DOHH2 (cell line): ENCODE measurements around the gene TMEM187.
"Not testable (repeated sequence)": the region's sequence is repeated elsewhere in the genome, so short reads cannot be mapped to it uniquely, and the experiment has no call there.

Experiments
- CTCF ChIP-seq: fragments of 200-600 bp; sonication (generic); IDR thresholded peaks from one replicate; pipeline ENCODE4 v1.5.1; 2014; ENCODE audit warnings: antibody characterized with exemption, mild to moderate bottlenecking, low read depth, low read length; ENCODE audit not compliant: poor library complexity, severe bottlenecking
- EZH2phosphoT487 ChIP-seq: fragments of 200-600 bp; sonication (generic); IDR thresholded peaks from 2 replicates; pipeline ENCODE4 v1.6.1; 2017; ENCODE audit warnings: borderline replicate concordance, mild to moderate bottlenecking, antibody characterized with exemption, low read length, moderate library complexity, mixed read lengths

GRCh38 chrX:153980394-153980793, 7.8 kb downstream of the TMEM187 start:
- not testable (repeated sequence) for TF ChIP-seq CTCF, EZH2phosphoT487
